Measurements from ENCODE around the gene MAP4. TPM values are rescaled to one million over a fixed set of nuclear protein-coding genes. Genes with fewer than 3 reads are reported as not detected.

Gene MAP4
- polyA plus RNA-seq, 1 donor from 2014 or later: 186 TPM

DNA sequence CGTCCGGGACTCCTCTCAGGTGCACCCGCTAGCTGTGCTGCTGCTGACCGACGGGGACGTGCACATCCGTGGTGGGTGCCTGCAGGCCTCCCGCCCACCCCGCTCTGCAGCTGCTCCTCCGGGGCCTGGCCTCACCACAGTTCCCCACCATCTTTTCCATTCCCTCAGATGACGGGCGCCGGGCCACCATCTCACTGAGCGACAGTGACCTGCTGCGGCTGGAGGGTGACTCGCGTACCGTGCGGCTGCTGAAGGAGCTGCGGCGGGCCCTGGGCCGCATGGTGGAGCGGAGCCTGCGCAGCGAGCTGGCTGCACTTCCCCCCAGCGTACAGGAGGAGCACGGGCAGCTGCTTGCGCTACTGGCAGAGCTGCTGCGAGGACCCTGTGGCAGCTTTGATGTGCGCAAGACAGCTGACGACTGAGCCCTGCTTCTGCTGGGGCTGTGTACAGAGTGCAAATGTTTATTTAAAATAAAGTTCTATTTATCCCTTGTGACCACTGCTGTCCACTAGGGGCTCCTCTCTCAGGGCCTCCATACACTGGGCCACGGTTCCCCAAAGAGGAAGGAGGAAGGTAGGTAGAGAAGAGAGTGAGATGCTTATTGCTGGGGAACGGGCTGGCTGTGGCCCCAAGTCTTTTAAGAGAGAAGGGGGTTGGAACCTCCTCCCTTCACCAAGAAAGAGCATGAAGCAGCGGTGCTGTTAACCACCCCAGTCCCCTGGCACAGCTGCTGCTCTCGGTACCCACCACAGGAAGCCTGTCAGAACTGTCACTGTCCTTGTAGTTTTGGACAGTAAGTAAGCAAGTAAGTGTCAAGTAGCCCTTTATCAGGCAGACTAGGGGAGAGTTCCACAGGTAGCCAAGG, 166.3 kb downstream of the MAP4 start:
- no peak overlapping the region for H2AFZ ChIP-seq (ENCODE audit: low read depth, low read length)
- H4K20me1 ChIP-seq (ENCODE audit: insufficient read depth): no peaks in the 10 kb centered on the region
- H3K36me3 ChIP-seq (ENCODE audit: insufficient read depth, low read length): no peaks in the 10 kb centered on the region
- H3F3A ChIP-seq (ENCODE audit: insufficient read depth, low read length, poor library complexity, severe bottlenecking): no peaks in the 10 kb centered on the region
- no peaks in the 10 kb centered on the region for H3K27me3 ChIP-seq (ENCODE audit: insufficient read depth, low read depth, low read length)
- H3K9me3 ChIP-seq (ENCODE audit: low read length): no peaks in the 10 kb centered on the region
- no peak for TF ChIP-seq MXI1 (conservative IDR thresholded peaks at IDR 0.05; ENCODE audit: poor library complexity, severe bottlenecking)
- TF ChIP-seq, protein P1, sequence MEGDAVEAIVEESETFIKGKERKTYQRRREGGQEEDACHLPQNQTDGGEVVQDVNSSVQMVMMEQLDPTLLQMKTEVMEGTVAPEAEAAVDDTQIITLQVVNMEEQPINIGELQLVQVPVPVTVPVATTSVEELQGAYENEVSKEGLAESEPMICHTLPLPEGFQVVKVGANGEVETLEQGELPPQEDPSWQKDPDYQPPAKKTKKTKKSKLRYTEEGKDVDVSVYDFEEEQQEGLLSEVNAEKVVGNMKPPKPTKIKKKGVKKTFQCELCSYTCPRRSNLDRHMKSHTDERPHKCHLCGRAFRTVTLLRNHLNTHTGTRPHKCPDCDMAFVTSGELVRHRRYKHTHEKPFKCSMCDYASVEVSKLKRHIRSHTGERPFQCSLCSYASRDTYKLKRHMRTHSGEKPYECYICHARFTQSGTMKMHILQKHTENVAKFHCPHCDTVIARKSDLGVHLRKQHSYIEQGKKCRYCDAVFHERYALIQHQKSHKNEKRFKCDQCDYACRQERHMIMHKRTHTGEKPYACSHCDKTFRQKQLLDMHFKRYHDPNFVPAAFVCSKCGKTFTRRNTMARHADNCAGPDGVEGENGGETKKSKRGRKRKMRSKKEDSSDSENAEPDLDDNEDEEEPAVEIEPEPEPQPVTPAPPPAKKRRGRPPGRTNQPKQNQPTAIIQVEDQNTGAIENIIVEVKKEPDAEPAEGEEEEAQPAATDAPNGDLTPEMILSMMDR (IDR thresholded peaks at IDR 0.05; ENCODE audit: poor library complexity, severe bottlenecking): peak; percentile 22
- H3K4me2 ChIP-seq (ENCODE audit: low read length): no peak overlapping the region
- H3K79me2 ChIP-seq (replicated peaks; ENCODE audit: insufficient read depth, low read length): no peaks in the 10 kb centered on the region
- H3K27ac ChIP-seq (ENCODE audit: low read length): no peak overlapping the region
- no peak overlapping the region for H3K4me3 ChIP-seq (ENCODE audit: low read length)
- no peaks in the 10 kb centered on the region for H3K9me2 ChIP-seq (ENCODE audit: insufficient read depth, low read length)
- no peak overlapping the region for H3K9ac ChIP-seq (ENCODE audit: low read length)

- H3K9ac ChIP-seq (ENCODE audit: low read length): no peak overlapping the region
Observed at GRCh38 chr3:47849186-47849698, 167.0 kb downstream of the MAP4 start.

DNA sequence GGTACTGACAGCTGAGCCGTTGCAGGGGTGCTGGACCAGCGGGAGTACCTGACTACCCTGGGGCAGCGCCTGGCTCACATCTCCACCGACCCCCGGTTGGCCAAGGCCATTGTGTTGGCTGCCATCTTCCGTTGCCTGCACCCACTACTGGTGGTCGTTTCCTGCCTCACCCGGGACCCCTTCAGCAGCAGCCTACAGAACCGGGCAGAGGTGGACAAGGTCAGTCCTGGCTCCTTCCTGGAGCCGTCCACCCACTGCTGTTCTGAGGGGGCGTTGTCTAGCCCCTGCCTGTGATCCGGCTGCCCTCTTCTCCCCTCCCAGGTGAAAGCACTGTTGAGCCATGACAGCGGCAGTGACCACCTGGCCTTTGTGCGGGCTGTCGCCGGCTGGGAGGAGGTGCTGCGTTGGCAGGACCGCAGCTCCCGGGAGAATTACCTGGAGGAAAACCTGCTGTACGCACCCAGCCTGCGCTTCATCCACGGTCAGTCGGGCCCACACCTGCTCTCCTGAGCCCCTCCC, 167.6 kb downstream of the MAP4 start:
- Histone ChIP-seq H3K9ac (ENCODE audit: low read length) (no peak overlapping the region), H3K79me2 (replicated peaks; ENCODE audit: insufficient read depth, low read length) (no peaks in the 10 kb centered on the region), H3K4me2 (ENCODE audit: low read length) (no peak overlapping the region), H4K20me1 (ENCODE audit: insufficient read depth) (no peaks in the 10 kb centered on the region), H3K27me3 (ENCODE audit: insufficient read depth, low read depth, low read length) (no peaks in the 10 kb centered on the region), H3K9me3 (ENCODE audit: low read length) (no peaks in the 10 kb centered on the region), H3K4me3 (ENCODE audit: low read length) (no peak overlapping the region), H3F3A (ENCODE audit: insufficient read depth, low read length, poor library complexity, severe bottlenecking) (no peaks in the 10 kb centered on the region), H2AFZ (ENCODE audit: low read depth, low read length) (no peak overlapping the region), H3K27ac (ENCODE audit: low read length) (no peak overlapping the region), H3K9me2 (ENCODE audit: insufficient read depth, low read length) (no peaks in the 10 kb centered on the region), H3K36me3 (ENCODE audit: insufficient read depth, low read length) (no peaks in the 10 kb centered on the region)
- TF ChIP-seq, protein P2, sequence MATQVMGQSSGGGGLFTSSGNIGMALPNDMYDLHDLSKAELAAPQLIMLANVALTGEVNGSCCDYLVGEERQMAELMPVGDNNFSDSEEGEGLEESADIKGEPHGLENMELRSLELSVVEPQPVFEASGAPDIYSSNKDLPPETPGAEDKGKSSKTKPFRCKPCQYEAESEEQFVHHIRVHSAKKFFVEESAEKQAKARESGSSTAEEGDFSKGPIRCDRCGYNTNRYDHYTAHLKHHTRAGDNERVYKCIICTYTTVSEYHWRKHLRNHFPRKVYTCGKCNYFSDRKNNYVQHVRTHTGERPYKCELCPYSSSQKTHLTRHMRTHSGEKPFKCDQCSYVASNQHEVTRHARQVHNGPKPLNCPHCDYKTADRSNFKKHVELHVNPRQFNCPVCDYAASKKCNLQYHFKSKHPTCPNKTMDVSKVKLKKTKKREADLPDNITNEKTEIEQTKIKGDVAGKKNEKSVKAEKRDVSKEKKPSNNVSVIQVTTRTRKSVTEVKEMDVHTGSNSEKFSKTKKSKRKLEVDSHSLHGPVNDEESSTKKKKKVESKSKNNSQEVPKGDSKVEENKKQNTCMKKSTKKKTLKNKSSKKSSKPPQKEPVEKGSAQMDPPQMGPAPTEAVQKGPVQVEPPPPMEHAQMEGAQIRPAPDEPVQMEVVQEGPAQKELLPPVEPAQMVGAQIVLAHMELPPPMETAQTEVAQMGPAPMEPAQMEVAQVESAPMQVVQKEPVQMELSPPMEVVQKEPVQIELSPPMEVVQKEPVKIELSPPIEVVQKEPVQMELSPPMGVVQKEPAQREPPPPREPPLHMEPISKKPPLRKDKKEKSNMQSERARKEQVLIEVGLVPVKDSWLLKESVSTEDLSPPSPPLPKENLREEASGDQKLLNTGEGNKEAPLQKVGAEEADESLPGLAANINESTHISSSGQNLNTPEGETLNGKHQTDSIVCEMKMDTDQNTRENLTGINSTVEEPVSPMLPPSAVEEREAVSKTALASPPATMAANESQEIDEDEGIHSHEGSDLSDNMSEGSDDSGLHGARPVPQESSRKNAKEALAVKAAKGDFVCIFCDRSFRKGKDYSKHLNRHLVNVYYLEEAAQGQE (IDR thresholded peaks at IDR 0.05; ENCODE audit: borderline replicate concordance): no peak
- TF ChIP-seq, protein P1 (IDR thresholded peaks at IDR 0.05; ENCODE audit: poor library complexity, severe bottlenecking): no peak
- TF ChIP-seq RAD21 (conservative IDR thresholded peaks at IDR 0.05): no peak

More at GRCh38 chr3:47849186-47849698, 167.0 kb downstream of the MAP4 start:
- Histone ChIP-seq H3K79me2 (replicated peaks; ENCODE audit: insufficient read depth, low read length) (no peaks in the 10 kb centered on the region), H3K4me2 (ENCODE audit: low read length) (no peak overlapping the region), H2AFZ (ENCODE audit: low read depth, low read length) (no peak overlapping the region), H3K27me3 (ENCODE audit: insufficient read depth, low read depth, low read length) (no peaks in the 10 kb centered on the region), H3K9me2 (ENCODE audit: insufficient read depth, low read length) (no peaks in the 10 kb centered on the region), H3K27ac (ENCODE audit: low read length) (no peak overlapping the region), H3F3A (ENCODE audit: insufficient read depth, low read length, poor library complexity, severe bottlenecking) (no peaks in the 10 kb centered on the region), H4K20me1 (ENCODE audit: insufficient read depth) (no peaks in the 10 kb centered on the region), H3K4me3 (ENCODE audit: low read length) (no peak overlapping the region), H3K9me3 (ENCODE audit: low read length) (no peaks in the 10 kb centered on the region), H3K36me3 (ENCODE audit: insufficient read depth, low read length) (no peaks in the 10 kb centered on the region)
- TF ChIP-seq SMC3 (conservative IDR thresholded peaks at IDR 0.05; ENCODE audit: poor library complexity) (no peak), MXI1 (conservative IDR thresholded peaks at IDR 0.05; ENCODE audit: poor library complexity, severe bottlenecking) (no peak), POLR2AphosphoS5 (IDR thresholded peaks at IDR 0.05) (peak; percentile 25), EP300 (conservative IDR thresholded peaks at IDR 0.05; ENCODE audit: poor library complexity, severe bottlenecking) (no peak), TAF1 (IDR thresholded peaks at IDR 0.05; ENCODE audit: low read depth) (no peak), RAD21 (conservative IDR thresholded peaks at IDR 0.05) (no peak)
- TF ChIP-seq, protein P1 (IDR thresholded peaks at IDR 0.05; ENCODE audit: poor library complexity, severe bottlenecking): no peak
